ENCODE measurements around the gene UBE2J1.

GRCh38 chr6:89372506-89372901 lies 20.0 kb upstream of the UBE2J1 start:
- TF ChIP-seq CHD2 (IDR thresholded peaks at IDR 0.05; ENCODE audit: low read depth, low read length) (no peak), THAP12 (CRISPR knock-in tag; IDR thresholded peaks at IDR 0.05) (no peak), NFE2L1 (tag; IDR thresholded peaks at IDR 0.05; ENCODE audit: borderline replicate concordance, low read depth) (no peak), CTCF (IDR thresholded peaks at IDR 0.05 in 2 of 3, conservative IDR thresholded peaks at IDR 0.05 in 1 of 3; ENCODE audit: insufficient read depth in 2 of 3, low read depth in 1 of 3, low read length in 3 of 3) (no peak), TCF7 (IDR thresholded peaks at IDR 0.05; ENCODE audit: borderline replicate concordance) (no peak), EGR1 (conservative IDR thresholded peaks at IDR 0.05) (no peak), ELK1 (CRISPR knock-in tag; IDR thresholded peaks at IDR 0.05) (no peak), TEAD4 (IDR thresholded peaks at IDR 0.05; ENCODE audit: low read length) (no peak), TEAD4 (CRISPR knock-in tag; IDR thresholded peaks at IDR 0.05; ENCODE audit: borderline replicate concordance) (no peak)
